Calu3 (cell line): ENCODE measurements around the gene PWP2. TPM values are rescaled to one million over a fixed set of nuclear protein-coding genes. Genes with fewer than 3 reads are reported as not detected.
"Not testable (repeated sequence)": the region's sequence is repeated elsewhere in the genome, so short reads cannot be mapped to it uniquely, and the experiment has no call there.

Experiments used
- BruUV-seq: library from RNA; stranded (reverse); fragments of 400-500 nt; replicated peaks from 2 replicates; lab custom pipeline; 2021; lab: Mats Ljungman, UMichigan
- CTCF ChIA-PET: fragments of 300-600 bp; sonication (Branson Sonifier 250); formaldehyde crosslinking; loops from one replicate; lab custom pipeline; 2022; ENCODE audit warnings: antibody characterized with exemption; lab: Charles Lee
- DNase-seq: peaks from one replicate; pipeline ENCODE4 v3.0.0; 2022
- H3K27ac Mint-ChIP-seq: one replicate; pipeline ENCODE4 v1.8.0; 2022; ENCODE audit warnings: mixed read lengths; ENCODE audit not compliant: unreplicated experiment
- H3K27me3 Mint-ChIP-seq: one replicate; pipeline ENCODE4 v1.8.0; 2022; ENCODE audit warnings: mixed read lengths; ENCODE audit not compliant: unreplicated experiment
- H3K36me3 Mint-ChIP-seq: one replicate; pipeline ENCODE4 v1.8.0; 2022; ENCODE audit warnings: mild to moderate bottlenecking, moderate library complexity, mixed read lengths; ENCODE audit not compliant: insufficient read depth, unreplicated experiment
- H3K4me1 Mint-ChIP-seq: one replicate; pipeline ENCODE4 v1.8.0; 2022; ENCODE audit warnings: mild to moderate bottlenecking, low read depth, mixed read lengths; ENCODE audit not compliant: unreplicated experiment
- H3K4me3 Mint-ChIP-seq: one replicate; pipeline ENCODE4 v1.8.0; 2022; ENCODE audit warnings: mild to moderate bottlenecking, low read depth, moderate library complexity, mixed read lengths; ENCODE audit not compliant: unreplicated experiment
- H3K9me3 Mint-ChIP-seq: one replicate; pipeline ENCODE4 v1.8.0; 2022; ENCODE audit warnings: low read depth, mixed read lengths; ENCODE audit not compliant: unreplicated experiment
- intact Hi-C: fragments of 100-400 bp; cut with micrococcal nuclease; formaldehyde crosslinking; loops from one replicate; pipeline ENCODE4 v1.10.0; 2022; ENCODE audit not compliant: unreplicated experiment
- total RNA-seq: library from RNA; stranded (reverse); gene quantifications from 2 replicates; pipeline ENCODE4 v1.2.3, GENCODE V29; 2022

Gene PWP2
- total RNA-seq, 1 experiment from 2014 or later, result 18.1 TPM

DNA sequence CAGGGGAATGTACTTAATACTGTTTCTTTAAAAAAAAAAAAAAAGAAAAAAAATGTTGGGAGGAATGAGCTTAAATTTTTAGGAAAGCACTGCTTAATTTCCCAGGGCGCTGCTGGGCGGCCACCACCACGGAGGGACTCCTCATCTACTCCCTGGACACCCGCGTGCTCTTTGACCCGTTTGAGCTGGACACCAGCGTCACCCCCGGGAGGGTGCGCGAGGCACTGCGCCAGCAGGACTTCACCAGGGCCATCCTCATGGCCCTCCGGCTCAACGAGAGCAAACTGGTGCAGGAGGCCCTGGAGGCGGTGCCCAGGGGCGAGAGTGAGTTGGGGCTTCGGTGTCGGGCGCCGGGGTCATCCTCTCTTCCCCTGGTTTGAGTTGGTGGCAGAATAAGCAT lies 20.6 kb downstream of the PWP2 start:
- CTCF ChIA-PET, intact Hi-C loops: not testable (repeated sequence)

GRCh38 chr21:44133715-44134057 lies 26.5 kb downstream of the PWP2 start:
- H3K27me3 Mint-ChIP-seq, H3K36me3 Mint-ChIP-seq, H3K27ac Mint-ChIP-seq, H3K4me1 Mint-ChIP-seq, CTCF ChIA-PET, H3K9me3 Mint-ChIP-seq, DNase-seq, H3K4me3 Mint-ChIP-seq, intact Hi-C loops: not testable (repeated sequence)
- TSS peak; percentile 77 for BruUV-seq

More for the DNA sequence above, 20.6 kb downstream of the PWP2 start:
- not testable (repeated sequence) for H3K27me3 Mint-ChIP-seq, H3K4me1 Mint-ChIP-seq, H3K9me3 Mint-ChIP-seq, DNase-seq, BruUV-seq, H3K36me3 Mint-ChIP-seq, H3K27ac Mint-ChIP-seq, H3K4me3 Mint-ChIP-seq

- CTCF ChIA-PET, H3K4me1 Mint-ChIP-seq, H3K36me3 Mint-ChIP-seq, BruUV-seq, DNase-seq, H3K27me3 Mint-ChIP-seq, H3K9me3 Mint-ChIP-seq, intact Hi-C loops, H3K4me3 Mint-ChIP-seq, H3K27ac Mint-ChIP-seq: not testable (repeated sequence)
Observed at GRCh38 chr21:44134732-44135131, 27.5 kb downstream of the PWP2 start.

GRCh38 chr21:44138039-44138438 lies 30.8 kb downstream of the PWP2 start:
- intact Hi-C loops, BruUV-seq: not testable (repeated sequence)

GRCh38 chr21:44139787-44140551 lies 32.8 kb downstream of the PWP2 start:
- H3K36me3 Mint-ChIP-seq, DNase-seq, H3K27ac Mint-ChIP-seq, H3K4me1 Mint-ChIP-seq, H3K27me3 Mint-ChIP-seq, BruUV-seq, intact Hi-C loops, H3K9me3 Mint-ChIP-seq, H3K4me3 Mint-ChIP-seq, CTCF ChIA-PET: not testable (repeated sequence)

More at GRCh38 chr21:44138039-44138438, 30.8 kb downstream of the PWP2 start:
- DNase-seq, result peak; percentile 33
- H3K36me3 Mint-ChIP-seq, H3K4me1 Mint-ChIP-seq, H3K27me3 Mint-ChIP-seq, H3K27ac Mint-ChIP-seq, H3K9me3 Mint-ChIP-seq, CTCF ChIA-PET, H3K4me3 Mint-ChIP-seq: not testable (repeated sequence)

GRCh38 chr21:44140552-44140932 lies 33.3 kb downstream of the PWP2 start:
- DNase-seq, H3K4me3 Mint-ChIP-seq, H3K9me3 Mint-ChIP-seq, H3K27me3 Mint-ChIP-seq, H3K4me1 Mint-ChIP-seq, H3K27ac Mint-ChIP-seq, CTCF ChIA-PET, intact Hi-C loops, BruUV-seq, H3K36me3 Mint-ChIP-seq: not testable (repeated sequence)

GRCh38 chr21:44142470-44142869 lies 35.3 kb downstream of the PWP2 start:
- H3K4me3 Mint-ChIP-seq, CTCF ChIA-PET, intact Hi-C loops, H3K9me3 Mint-ChIP-seq, H3K36me3 Mint-ChIP-seq, H3K4me1 Mint-ChIP-seq, DNase-seq, BruUV-seq, H3K27ac Mint-ChIP-seq, H3K27me3 Mint-ChIP-seq: not testable (repeated sequence)

GRCh38 chr21:44143380-44143779 lies 36.2 kb downstream of the PWP2 start:
- H3K4me1 Mint-ChIP-seq, BruUV-seq, CTCF ChIA-PET, H3K36me3 Mint-ChIP-seq, H3K4me3 Mint-ChIP-seq, H3K27ac Mint-ChIP-seq, intact Hi-C loops, H3K9me3 Mint-ChIP-seq, DNase-seq, H3K27me3 Mint-ChIP-seq: not testable (repeated sequence)

- DNase-seq, H3K9me3 Mint-ChIP-seq, CTCF ChIA-PET, intact Hi-C loops, H3K36me3 Mint-ChIP-seq, H3K4me1 Mint-ChIP-seq, H3K4me3 Mint-ChIP-seq, H3K27me3 Mint-ChIP-seq, BruUV-seq, H3K27ac Mint-ChIP-seq: not testable (repeated sequence)
Observed at GRCh38 chr21:44143996-44144395, 36.8 kb downstream of the PWP2 start.

GRCh38 chr21:44144784-44145602 lies 37.8 kb downstream of the PWP2 start:
- H3K4me3 Mint-ChIP-seq, H3K36me3 Mint-ChIP-seq, H3K27ac Mint-ChIP-seq, H3K27me3 Mint-ChIP-seq, H3K9me3 Mint-ChIP-seq, DNase-seq, CTCF ChIA-PET, intact Hi-C loops, H3K4me1 Mint-ChIP-seq: not testable (repeated sequence)
- BruUV-seq, result TSS peak; percentile 74
